ENCODE data around the gene SGSM1.

- TF ChIP-seq, protein P1, sequence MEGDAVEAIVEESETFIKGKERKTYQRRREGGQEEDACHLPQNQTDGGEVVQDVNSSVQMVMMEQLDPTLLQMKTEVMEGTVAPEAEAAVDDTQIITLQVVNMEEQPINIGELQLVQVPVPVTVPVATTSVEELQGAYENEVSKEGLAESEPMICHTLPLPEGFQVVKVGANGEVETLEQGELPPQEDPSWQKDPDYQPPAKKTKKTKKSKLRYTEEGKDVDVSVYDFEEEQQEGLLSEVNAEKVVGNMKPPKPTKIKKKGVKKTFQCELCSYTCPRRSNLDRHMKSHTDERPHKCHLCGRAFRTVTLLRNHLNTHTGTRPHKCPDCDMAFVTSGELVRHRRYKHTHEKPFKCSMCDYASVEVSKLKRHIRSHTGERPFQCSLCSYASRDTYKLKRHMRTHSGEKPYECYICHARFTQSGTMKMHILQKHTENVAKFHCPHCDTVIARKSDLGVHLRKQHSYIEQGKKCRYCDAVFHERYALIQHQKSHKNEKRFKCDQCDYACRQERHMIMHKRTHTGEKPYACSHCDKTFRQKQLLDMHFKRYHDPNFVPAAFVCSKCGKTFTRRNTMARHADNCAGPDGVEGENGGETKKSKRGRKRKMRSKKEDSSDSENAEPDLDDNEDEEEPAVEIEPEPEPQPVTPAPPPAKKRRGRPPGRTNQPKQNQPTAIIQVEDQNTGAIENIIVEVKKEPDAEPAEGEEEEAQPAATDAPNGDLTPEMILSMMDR (IDR thresholded peaks at IDR 0.05) = no peak
- TF ChIP-seq POLR2A (IDR thresholded peaks at IDR 0.05) = no peak
- no peak for TF ChIP-seq POLR2AphosphoS5 (IDR thresholded peaks at IDR 0.05)
Measured at GRCh38 chr22:24894998-24895397, 89.0 kb downstream of the SGSM1 start.

All from suprapubic skin (tissue), 4 donors.